GM19468 (cell line): Measurements from ENCODE around the gene PHEX.

Experiments used
- ATAC-seq: cut with Tn5 transposase; IDR thresholded peaks from one replicate; pipeline ENCODE4 v1.9.1; 2021; ENCODE audit warnings: mild to moderate bottlenecking, moderate library complexity, moderate number of reproducible peaks; ENCODE audit not compliant: unreplicated experiment; ENCODE audit errors: extremely low read depth

PHEX gene

DNA sequence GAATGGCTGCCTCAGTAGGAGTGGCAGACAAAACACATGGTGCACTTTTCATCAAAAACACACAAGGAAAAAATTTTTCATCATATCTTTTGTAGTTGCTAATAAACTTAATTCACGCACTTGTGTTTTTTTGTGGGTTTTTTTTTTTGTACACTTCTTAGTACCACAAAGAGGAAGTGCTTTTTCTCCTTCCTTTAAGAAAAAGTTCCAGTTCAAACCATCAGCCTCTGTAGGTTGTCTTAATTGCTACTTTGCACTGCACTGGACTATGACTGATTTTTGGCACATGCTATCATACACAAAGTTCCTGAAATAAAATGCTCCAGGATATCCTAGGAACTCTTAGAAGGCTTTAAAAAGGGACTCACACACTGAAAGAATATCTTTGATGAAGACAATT lies at the start of gene PHEX:
TSS of gene PHEX (plus strand) at position 242 of the 400 bp plus-strand sequence. CDS start 681 bp downstream, outside the sequence.
- ATAC-seq: no peak

- ATAC-seq: peak; percentile 84
Observed at GRCh38 chrX:21985332-21985777, 46.8 kb upstream of the PHEX start.

DNA sequence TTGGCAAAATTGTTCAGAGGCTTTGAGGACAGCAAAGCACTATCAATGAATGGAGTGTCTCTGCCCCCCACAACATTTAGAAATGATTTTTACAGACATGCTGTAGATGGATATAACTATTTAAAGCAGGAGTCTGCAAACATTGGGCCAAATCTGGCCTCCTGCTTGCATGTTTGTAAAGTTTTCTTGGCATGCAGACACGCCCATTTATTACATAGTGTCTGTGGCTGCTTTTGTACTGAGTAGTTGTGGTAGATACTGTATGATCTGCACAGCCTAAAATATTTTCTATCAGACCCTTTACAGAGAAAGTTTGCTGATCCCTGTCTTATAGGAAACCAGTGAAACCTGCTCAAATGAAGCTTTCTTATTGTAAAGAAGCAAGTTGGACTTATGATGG lies 45.5 kb upstream of the PHEX start:
- no peak for ATAC-seq

DNA sequence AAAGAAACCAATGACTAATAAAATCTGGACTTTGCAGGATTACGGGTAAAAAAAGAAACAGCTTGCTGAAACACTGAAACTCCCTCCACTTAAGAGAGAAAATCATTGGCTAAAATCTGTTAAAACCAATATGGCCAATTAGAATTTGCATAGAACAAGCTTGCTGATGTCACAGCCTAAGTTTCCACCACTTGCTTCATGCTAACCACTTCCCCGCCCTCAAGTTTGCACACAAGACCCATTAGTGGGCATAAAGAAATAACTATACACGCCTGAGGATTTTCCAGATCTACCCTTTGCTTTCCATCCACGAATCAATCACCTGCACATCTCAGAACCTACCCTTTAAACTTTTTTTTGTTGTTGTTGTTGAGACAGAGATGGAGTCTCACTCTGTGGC lies 42.7 kb upstream of the PHEX start:
- peak; percentile 21 for ATAC-seq

DNA sequence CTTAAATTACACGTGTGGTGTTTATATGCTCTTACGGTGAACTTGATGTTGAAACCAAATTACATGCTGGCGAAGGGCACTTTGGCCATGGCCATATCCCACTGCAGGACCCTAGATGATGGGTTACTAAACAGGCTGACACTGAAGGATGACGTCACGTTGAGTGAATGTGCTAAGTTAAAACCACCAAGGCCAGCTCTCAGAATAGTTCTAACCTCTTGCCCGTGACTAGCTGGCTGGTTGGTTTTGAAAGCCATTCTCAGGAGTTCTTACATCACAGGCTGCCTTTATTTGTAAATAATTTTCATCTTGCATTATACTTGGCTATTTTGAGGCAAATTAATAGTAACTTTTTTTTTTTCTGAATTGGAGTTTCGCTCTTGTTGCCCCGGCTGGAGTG lies 41.3 kb upstream of the PHEX start:
- ATAC-seq: no peak

GRCh38 chrX:21991504-21991903 lies 40.6 kb upstream of the PHEX start:
- ATAC-seq: no peak

DNA sequence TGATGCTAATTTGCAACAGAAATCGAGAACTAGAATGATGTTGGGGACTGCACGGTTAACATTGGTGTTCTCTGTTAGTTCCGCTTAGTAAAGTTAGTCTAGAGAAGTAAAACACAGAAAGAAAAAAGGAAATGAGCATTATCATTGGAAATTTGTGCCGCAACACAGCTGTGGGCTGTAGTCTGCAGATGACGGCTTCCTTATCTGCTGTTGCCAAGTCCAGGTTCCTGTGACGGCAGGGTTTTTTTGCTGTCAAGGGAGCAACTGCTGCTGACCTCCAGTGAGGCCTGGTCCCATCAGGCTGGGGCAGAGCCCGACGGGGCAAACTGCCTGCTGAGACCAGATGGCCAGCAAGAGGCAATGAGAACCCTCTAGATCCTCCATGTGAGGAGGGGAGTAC lies 38.9 kb upstream of the PHEX start:
- peak; percentile 85 for ATAC-seq

GRCh38 chrX:21996872-21997455 lies 35.2 kb upstream of the PHEX start:
- no peak for ATAC-seq

DNA sequence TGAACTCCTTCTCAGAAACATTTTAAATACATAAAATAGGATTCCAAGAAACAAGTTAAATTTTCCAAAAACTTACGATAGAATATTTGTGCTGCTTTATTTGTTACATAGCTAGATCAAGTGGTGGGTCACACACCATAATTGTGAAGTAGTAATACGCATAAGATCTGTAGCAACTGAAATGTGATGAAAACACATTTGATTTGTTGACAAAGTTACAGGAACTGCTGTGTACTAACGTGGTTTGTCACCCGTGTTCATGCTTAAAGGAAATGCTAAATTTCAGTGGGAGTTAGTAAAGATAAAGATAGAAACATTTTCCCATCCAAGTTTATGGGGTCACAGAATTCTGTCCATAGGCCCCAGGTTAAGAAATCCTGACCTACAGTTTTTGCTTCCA lies 34.1 kb upstream of the PHEX start:
- ATAC-seq: no peak

DNA sequence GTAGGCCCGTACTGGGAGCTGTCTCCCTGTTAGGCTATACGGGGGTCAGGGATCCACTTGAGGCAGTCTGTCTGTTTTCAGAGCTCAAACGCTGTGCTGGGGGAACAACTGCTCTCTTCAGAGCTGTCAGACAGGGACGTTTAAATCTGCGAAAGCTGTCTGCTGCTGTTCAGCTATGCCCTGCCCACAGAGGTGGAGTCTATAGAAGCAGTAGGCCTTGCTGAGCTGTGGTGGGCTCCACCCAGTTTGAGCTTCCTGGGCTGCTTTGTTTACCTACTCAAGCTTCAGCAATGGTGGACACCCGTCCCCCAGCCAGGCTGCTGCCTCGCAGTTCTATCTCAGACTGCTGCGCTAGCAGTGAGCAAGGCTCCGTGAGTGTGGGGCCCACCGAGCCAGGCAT lies 27.3 kb upstream of the PHEX start:
- no peak for ATAC-seq

GRCh38 chrX:22012051-22012450 lies 20.1 kb upstream of the PHEX start:
- ATAC-seq: no peak

- ATAC-seq: no peak
Observed at GRCh38 chrX:22012931-22013330, 19.2 kb upstream of the PHEX start.

DNA sequence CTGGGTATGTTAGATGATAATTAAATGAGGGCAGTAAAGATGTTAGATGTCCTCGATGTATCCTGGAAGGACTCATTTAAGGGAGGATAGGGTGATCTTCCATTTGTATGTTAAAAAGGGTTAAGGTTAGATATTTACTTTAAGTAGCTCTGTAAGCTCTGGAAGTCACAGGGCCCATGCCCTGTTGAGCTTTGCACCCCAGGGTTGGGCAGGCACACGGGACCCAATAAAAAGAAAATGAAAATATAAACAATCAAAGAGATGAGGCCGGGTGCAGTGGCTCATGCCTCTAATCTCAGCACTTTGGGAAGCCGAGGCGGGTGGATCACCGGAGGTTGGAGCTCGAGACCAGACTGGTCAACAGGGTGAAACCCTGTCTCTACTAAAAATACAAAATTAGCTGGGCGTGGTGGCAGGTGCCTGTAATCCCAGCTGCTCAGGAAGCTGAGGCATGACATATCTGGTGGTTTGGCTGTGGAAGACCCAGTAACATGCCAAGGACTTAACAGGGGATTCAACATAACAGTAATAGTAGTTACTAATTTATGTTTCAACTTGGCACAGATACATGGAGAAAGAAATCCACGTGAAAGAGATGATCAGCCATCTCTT lies 16.9 kb upstream of the PHEX start:
- ATAC-seq: no peak

- ATAC-seq: no peak
Observed at GRCh38 chrX:22021751-22022324, 10.3 kb upstream of the PHEX start.

DNA sequence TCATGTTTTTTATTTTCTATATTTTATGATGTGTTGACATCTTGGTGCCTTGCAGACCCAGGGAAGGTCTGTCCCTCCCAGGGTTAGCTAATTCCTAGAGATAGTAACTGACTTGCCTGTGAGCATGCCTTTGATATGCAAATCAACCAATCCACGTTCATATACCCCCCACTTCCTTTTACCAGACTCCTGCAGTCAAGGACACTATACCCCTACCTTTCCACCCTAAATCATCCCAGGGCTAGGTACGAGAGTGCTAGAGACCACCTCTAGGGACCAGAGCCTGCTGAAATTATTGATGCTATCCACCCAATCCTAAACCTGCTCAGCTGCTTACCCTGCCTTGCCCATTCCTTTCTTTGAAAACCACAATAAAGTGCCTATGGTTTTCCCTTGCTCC lies 7.5 kb upstream of the PHEX start:
- ATAC-seq: no peak

- no peak for ATAC-seq
Observed at GRCh38 chrX:22025751-22026150, 6.4 kb upstream of the PHEX start.

- ATAC-seq: no peak
Observed at GRCh38 chrX:22026731-22027130, 5.4 kb upstream of the PHEX start.

DNA sequence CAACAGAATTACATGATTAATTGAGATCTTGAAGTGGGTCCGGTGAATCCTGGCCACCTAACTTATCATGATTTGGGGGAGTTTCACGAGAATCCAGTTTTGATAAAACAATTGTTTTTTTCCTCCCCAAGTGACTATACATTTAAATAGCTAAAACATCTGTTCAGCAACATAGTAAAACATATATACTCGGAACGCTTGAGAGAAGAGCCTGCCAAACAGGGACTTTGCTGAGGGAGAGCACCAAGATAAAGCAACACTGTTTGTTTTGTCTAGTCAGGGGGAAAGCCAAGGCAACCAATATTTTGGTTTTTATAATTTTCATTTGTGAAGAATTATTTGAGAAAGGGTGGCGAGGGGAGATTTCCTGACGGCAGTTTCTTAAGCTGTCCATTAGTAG lies 381 bp downstream of the PHEX start:
- ATAC-seq: no peak

GRCh38 chrX:22033818-22034217 lies 1.7 kb downstream of the PHEX start:
- no peak for ATAC-seq

- no peak for ATAC-seq
Observed at GRCh38 chrX:22035236-22035635, 3.1 kb downstream of the PHEX start.

- ATAC-seq: no peak
Observed at GRCh38 chrX:22037225-22037624, 5.1 kb downstream of the PHEX start.
